Forelimb muscle (tissue), 1 donor: ENCODE data around the gene SIRT4. TPM values are rescaled to one million over a fixed set of nuclear protein-coding genes. Genes with fewer than 3 reads are reported as not detected.
"Not testable (repeated sequence)": the region's sequence is repeated elsewhere in the genome, so short reads cannot be mapped to it uniquely, and the experiment has no call there.

Experiments
- DNase-seq: peaks from one replicate; pipeline ENCODE4 v3.0.0-alpha.2; 2013; ENCODE audit warnings: low read depth
- polyA plus RNA-seq: library from polyadenylated mRNA; unstranded; fragments of 120-200 nt; gene quantifications from one replicate; pipeline ENCODE4 v1.2.1, GENCODE V29; 2013; ENCODE audit not compliant: insufficient read length

The SIRT4 gene, protein sequence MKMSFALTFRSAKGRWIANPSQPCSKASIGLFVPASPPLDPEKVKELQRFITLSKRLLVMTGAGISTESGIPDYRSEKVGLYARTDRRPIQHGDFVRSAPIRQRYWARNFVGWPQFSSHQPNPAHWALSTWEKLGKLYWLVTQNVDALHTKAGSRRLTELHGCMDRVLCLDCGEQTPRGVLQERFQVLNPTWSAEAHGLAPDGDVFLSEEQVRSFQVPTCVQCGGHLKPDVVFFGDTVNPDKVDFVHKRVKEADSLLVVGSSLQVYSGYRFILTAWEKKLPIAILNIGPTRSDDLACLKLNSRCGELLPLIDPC
- 4.9 TPM for polyA plus RNA-seq

DNA sequence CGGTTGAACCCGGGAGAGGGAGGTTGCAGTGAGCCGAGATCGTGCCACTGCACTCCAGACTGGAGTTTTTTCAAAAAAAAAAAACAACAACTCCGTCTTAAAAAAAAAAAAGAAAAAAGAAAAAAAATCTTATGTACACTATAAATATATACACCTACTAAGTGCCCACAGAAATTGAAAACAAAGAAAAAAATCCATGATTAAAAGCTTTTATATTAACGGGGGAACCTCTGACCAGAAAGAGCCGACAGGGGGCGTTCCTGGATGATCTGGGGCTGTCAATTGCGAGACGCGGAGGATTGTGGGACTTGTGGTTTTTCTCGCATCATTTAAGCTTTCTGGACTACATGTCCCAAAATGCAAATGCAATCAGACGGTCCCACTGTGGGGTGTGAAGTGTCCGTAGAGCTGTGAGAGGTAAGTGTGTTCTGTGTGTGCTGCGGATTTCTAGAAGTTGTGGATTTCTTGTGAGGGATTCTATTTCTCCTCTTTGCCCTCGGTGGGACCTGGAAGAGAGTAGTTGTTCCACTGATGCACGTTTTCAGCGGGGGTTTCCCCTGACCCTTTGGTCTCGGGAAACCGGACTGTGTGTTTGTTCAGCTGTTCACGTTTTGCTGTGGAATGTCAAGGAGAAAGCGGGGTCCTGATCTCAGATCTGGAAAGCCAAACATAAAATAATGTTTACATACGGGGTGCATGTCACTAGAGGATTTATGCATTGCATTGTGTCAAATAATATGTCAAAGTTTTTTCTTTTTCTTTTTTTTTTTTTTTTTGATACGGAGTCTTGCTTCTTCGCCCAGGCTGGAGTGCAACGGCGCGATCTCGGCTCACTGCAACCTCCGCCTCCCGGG is at the start of gene SIRT4:
Gene SIRT4, plus strand, starts transcription at position 360 of the 854 bp plus-strand sequence. CDS start 1,241 bp downstream, outside the sequence.
- DNase-seq = peak; percentile 94

DNA sequence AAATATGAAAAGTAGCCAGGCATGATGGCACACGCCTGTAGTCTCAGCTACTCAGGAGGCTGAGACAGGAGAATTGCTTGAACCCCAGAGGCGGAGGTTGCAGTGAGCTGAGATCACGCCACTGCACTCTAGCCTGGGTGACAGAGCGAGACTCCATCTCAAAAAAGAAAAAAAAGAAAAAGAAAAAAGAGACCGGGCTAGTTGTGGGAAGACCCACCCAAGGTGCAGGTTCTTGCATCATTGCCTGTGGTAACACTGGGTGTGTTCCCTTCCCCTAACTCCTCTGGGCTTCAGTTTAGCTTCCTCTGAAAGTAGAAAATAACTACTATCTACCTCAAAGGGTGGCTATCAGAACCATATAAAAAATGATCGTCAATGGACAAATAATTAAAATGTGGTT is 48.8 kb upstream of the SIRT4 start:
- not testable (repeated sequence) for DNase-seq

DNA sequence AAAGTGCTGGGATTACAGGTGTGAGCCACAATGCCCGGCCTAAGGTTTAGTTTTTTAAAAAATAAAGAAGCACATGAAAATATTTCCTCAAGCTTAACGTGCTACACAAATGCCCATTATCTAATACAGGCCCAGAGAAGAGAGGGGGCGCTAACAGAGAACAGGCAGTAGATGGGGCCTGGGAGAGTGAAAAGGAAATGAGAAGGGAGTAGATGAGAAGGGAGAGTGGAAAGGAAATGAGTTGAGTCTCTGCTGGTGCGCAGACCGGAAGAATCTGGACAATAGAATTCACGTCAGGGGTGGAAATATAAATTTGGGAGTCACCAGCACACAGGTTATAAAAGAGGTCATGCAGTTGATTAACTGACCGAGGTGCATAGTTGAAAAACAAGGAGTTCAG is 47.3 kb upstream of the SIRT4 start:
- no peak for DNase-seq

DNA sequence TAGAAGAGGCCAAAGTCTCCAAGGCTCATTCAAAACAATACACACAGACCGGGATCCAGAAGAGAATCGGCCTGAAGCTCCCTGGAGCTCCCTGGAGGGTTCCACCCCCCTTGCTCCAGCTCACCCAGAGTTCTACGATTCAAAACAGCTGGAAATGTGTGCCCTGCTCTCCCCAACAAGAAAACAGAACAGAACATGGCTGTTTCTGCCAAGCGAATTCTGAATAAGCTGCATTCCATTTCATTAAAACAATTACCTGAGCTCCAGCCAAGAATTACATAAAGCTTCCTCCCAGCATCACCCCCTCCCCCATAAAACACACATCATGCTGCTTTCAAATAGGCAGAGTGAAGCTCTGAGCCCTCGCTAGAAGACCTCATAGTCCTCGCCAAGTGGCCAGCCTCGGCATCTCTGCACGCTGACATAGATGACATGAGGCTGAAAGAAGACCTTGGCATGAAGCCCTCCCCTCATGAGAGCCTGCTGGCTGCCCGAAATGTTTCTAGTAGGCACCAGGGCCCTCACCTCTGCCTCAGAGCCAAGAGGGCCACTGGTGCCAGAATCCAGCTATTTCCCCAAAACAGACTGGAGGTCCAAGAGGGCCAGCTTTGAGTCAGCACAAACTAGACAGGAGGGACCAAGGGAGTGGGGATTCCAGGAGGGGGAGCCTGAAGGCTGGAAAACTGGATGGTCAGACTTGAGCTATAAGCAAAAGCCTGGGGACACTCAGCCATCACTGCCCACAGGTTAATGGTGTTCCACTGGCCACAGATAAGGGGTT is 44.9 kb upstream of the SIRT4 start:
- DNase-seq = peak; percentile 88

DNA sequence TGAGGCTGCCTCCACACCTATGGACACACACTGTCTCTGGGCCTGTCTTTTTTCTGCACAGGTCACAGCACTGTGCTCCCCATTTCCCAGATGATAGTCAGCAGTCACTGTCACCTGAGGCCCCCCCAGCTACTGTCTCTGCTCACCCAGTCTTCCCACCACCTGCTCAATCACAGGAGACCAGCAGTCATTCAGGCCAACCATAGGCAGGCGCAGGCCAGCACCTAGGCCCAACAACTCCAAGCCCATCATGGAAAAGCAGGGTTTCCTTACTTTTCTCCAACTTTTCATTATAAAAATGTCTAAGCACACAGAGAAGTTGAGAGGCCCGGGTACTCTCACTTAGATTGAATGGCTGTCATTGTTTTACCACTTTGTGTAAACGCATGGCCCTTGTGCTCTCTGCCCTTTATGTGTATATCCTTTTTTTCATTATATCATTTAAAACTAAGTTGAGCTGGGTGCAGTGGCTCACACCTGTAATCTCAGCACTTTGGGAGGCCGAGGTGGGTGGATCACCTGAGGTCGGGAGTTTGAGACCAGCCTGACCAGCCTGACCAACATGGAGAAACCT is 43.7 kb upstream of the SIRT4 start:
- DNase-seq = no peak

DNA sequence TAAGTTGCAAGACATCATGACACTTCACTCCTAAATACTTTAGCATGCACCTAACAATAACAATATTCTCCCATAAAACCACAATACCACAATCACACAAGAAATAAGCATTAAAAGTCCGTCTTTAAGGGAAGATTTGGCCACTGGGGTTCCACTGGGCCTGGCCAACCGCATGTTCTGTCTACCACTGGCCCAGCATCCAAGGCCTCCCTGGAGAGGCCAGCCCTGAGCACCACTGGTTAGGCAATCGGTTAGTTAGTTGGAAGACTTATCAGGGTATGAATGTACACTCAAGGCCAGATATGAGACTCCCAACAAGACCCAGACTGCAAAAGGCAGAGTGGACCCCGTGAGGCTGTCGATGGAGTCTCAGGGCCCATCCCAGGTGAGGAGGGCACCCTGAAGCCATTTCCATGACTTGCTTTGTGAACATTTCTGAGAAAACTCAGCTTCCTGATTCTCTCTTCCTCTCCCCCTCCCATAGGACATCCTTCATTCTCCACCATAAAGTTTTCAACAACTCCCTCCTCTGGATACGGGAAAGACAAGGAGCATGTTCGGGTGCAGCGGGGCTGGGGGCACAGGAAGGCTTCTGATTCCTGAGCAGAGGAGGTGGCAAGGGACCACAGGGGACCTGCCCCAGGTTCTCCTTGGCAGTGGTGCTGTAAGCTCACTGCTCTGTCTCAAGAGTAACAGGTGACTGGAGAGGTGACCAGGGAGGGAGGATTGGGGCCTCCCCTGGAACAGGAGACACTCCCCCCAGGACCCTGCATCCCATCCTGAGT is 42.5 kb upstream of the SIRT4 start:
- DNase-seq = no peak

DNA sequence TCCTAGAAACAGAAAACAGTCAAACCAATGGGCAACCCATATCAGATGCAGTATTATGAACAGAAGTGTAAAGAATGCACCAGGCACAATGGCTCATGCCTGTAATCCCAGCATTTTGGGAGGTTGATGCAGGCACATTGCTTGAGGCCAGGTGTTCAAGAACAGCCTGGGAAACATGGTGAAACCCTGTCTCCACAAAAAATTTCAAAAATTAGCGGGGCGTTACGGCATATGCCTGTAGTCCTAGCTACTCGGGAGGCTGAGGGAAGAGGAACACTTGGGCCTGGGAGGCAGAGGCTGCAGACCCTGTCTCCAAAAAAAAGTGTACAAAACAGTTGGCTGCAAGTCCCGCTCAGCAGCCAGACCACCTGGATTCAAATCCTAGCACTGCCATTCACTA is 41.5 kb upstream of the SIRT4 start:
- no peak for DNase-seq

DNA sequence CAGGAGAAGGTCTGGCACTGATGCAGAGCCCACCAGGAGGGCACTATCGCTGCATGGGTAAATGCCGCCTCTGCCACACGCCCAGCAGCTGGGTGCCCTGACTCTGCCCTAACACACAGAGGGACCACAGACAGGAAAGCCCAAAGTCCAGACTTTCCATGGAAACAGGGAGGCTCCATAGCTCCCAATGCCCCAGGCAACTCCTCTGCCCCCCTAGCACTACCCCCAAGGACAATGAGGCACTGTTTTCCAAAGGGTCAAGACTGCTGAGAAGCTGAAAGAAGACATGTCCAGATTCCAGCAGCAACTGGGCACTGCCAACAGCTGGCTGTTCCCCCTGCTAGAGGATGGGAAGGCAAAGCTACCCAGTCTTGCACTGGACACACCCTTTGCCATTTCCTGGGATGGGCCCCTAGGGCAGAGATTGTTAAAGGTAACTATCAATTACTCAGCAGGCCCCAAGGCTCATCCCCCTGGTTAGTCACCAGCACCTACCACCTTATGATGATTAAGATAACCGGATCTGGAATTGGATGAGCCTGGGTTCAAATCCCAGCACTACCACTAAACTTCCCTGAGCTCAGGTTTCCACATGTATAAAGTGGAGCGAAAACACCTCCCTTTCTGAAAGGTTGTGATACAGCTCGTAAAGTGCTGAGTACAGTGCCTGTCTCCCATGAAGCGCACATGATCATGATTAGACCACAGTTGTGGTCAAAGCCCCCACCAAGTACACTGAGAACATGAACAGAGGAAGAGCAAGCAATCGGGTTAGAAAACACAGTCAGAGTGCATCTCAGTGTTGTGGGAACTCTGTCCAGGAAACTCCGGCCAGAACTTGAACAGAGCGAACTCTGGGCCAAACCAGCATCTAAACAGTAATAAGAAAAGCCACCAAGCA is 39.9 kb upstream of the SIRT4 start:
- DNase-seq = no peak

DNA sequence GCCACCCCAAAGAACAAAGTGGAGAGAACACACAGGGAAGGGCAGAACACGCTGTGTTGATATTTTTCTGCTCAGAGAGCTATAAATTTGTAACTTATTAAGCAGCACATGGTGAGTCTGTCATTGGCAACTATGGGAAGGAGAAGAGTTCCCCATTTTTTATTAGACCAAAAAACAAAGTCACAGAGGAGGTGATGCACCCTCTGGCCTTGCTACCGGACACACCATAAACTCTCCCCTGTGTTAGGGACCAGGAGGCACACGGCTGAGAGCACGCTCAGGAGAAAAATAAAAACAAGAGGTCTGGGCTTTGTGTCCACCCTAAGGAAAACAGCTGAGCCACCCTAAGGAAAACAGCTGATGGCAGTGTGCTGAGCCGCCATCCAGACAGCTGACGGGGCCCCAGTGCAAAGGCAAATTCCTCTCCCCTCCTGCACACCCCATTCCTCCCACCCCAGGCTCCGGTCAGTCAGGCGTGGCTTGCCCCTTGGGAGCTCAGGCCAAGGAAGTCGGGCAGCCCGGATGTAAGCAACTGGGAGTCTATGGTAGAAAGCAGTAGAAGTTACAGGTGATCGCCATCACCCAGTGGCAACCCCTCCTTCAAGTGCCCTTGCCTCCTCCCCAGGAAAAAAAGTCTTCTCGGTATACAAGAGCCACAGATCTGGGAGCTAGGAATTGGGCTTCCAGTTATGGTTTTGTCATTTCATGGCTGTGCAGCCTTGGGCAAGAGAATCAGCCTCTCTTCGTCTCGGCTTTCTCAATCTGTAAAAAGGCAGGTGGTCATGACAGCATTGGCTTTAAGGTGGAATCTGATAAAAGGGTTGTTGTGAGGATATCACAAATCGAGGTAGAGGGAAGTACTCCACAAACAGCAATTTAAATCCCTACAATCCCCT is 39.0 kb upstream of the SIRT4 start:
- DNase-seq = no peak

DNA sequence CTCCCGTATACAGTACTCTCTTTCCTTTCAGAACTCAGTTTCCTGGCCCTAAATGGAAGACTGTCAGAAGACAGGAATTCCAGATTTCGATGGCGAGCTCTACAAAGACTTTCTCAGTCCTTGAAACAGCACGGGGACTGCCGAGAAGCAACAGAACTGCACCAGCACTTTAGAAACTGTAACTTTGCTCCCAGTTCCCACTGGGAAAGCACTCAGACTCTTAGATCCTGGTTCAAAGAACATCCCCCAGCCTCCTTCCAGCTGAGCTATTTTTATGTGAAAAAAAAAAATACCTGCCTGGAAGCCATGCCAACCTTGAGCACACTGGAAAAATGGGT is 38.4 kb upstream of the SIRT4 start:
- no peak for DNase-seq

DNA sequence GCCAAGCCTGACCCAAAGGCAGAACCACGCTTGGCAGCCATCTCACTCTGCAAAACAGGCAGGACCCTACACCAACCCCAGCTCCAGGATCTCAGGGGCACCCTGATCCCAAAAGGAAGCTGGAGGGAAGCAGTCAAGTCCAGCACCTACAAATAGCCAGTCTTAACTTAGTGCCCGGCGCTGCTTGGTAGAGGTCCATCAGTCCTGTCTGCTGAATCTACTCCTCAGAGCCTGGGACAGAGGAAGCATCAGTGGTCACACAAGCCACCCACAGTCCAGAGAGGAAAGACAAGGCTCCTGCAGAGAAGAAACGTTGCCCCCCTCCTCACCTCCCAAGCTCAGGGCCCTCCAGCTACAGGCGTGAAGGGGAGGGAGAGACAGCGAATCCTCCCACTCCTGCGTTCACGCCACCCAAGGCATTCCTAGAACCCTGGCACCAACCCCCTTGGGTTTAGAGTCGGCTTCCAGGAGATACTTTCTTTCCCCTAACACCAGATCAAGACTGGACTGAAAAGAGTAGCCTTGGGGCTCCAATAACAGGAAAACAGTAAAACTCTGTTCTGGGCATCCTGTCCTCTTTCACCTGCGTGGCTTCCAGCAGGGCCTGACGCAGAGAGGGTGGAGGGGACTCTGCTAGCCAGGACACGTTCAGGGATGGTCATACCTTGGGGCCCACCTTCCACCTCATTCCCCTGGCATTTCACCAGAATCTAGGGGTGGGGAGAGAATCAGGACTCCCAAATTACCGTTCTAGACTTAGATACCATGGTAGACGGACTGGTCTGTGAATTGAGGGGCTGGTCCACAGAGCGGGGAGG is 37.8 kb upstream of the SIRT4 start:
- DNase-seq = no peak

DNA sequence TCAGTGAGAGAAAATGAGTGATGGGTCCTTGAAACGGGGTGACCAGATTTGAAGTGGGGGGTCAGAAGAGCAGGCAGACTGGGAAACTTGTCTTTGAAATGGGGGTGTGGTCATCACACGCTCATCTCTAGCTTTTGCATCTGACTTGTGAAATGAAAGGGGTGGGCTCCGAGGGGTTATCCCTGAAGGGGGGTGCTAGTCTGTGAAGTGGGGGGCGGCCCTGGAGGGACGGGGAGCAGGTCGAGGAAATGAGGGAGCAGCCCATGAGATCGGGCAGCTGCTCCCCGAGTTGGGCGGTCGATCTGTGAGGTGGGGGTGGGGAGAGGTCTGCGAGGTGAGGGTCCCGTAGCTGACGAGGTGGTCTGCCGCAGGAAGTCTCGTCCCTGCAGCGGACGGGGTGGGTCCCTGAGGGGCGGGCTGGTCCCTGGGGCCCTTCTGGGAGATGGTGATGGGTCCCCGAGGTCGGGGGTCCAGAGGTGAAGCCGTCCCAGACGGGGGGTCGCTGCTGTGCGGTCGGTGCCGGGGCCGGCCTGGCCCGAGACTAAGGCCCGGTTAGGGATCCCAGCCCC is 37.1 kb upstream of the SIRT4 start:
- no peak for DNase-seq

DNA sequence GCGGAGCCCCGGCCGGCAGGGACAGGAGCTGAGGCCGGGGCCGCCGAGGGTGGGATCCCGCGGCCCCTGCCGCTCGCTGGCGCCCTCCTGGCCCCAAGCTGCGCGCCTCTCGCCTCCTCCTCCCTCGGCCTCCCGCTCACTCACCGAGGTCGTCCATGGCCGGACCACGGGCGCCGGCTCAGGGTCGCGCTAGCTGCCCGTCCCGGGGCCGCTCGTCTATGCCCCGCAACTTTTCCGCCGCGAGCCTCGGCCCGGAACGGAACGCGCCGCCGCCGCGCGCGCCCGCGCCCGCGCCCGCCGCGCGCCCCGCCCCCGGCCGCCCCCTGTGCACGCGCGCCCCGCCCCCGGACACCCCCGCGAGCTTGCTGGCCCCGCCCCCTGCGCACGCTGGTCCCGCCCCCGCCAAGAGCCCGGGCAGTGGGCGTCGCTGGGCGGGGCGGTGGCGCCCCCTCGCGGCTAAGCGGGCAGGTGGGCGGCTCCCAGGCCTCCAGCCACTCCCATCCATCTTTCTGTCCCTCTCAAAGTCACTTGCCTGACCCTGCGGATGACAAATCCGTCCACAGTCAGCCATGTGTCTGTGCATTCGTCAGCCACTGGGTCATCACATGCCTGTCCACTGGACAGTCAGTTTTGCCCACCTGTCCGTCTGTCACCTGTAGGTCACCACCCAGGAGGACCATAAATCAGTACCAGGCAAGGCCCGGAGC is 36.5 kb upstream of the SIRT4 start, which contains the start of gene PXN:
Gene PXN, minus strand, starts transcription at position 258 of the 707 bp plus-strand sequence. Its CDS starts 101 bp downstream, at position 157.
- no peak for DNase-seq

DNA sequence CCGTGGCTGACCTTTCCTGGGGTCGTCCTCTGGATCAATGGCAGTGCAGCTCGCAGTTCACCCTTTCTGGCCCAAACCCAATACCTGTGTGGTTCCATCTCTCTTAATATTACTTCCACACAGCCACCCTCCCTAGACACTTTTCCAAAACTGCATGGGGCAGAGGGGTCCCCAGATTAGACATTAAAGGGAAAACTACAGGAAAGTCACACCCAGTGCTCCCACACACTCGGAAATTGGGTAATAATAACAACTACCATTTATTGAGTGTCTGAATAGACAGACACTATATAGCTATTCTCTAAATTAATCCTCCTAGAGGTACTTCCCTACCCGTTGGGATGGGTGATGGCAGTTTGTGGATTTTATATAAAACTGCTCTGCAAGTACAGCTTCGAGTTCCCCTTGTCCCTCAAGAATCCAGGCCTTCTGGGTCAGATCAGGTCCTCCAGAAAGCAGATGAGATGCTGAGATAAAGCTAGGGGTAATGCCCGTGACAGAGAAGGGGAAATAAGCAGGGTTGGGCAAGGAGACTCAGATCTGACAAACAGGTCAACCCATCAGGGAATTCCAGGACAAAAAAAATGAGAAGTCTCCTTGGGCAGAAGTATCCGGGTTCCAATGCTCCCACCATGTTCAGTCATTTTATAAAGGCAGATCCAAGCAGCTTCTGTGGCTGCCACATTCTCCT is 35.8 kb upstream of the SIRT4 start:
- no peak for DNase-seq

DNA sequence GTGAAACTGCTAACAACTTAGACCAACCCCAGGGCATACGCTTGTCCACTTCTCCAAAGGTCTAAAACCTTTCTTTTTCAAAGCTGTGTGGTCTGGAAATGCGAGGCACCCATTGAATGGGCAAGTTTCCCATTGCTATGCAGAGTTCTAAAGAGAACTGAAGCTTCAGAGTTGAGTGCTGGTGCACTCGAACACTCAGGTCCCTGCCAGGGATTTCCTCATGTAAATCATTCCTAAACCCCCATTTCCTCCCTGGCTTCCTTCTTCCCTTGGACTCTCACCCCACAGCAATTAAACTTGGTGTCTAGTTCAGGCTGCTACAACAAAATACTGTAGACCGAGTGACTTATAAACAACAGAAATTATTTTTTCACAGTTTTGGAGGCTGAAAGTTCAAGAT is 34.4 kb upstream of the SIRT4 start:
- DNase-seq = no peak

DNA sequence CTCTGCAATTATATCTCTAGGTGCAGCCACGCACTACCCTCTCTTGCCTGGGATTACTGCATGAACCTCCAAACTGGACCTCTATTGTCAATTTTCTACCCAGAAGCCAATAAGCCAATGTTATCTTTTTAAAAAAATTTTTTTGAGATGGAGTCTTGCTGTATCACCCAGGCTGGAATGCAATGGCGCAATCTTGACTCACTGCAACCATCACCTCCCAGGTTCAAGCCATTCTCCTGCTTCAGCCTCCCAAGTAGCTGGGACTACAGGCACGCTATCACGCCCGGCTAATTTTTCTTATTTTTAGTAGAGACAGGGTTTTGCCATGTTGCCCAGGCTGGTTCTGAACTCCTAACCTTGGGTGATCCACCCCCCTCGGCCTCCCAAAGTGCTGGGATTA is 25.4 kb upstream of the SIRT4 start:
- no peak for DNase-seq
